ENCODE results near the gene C2CD3.
A peak's percentile ranks its signal among the peaks of the same experiment; 100 is the strongest.
"Not testable (repeated sequence)": the region's sequence is repeated elsewhere in the genome, so short reads cannot be mapped to it uniquely, and the experiment has no call there.

The C2CD3 gene

GRCh38 chr11:74070723-74071492 is 99.9 kb downstream of the C2CD3 start:
- TF ChIP-seq CTCF (IDR thresholded peaks at IDR 0.05; ENCODE audit: low read length, missing control alignments) = no peak
- H3K4me3 ChIP-seq (replicated peaks; ENCODE audit: low read depth, low read length) = no peak overlapping the region
- DNase-seq (ENCODE audit: low read depth) = no peak

- DNase-seq (ENCODE audit: low read depth) = no peak
- no peak for TF ChIP-seq CTCF (IDR thresholded peaks at IDR 0.05; ENCODE audit: low read length, missing control alignments)
- H3K4me3 ChIP-seq (replicated peaks; ENCODE audit: low read depth, low read length) = no peak overlapping the region
Observed at GRCh38 chr11:74069146-74070046, 101.4 kb downstream of the C2CD3 start.

GRCh38 chr11:74066663-74067062 is 104.1 kb downstream of the C2CD3 start:
- not testable (repeated sequence) for DNase-seq (ENCODE audit: low read depth); H3K4me3 ChIP-seq (replicated peaks; ENCODE audit: low read depth, low read length)

GRCh38 chr11:74065534-74065933 is 105.3 kb downstream of the C2CD3 start:
- H3K4me3 ChIP-seq (replicated peaks; ENCODE audit: low read depth, low read length); DNase-seq (ENCODE audit: low read depth): not testable (repeated sequence)

- DNase-seq (ENCODE audit: low read depth); H3K4me3 ChIP-seq (replicated peaks; ENCODE audit: low read depth, low read length): not testable (repeated sequence)
Observed at GRCh38 chr11:74063628-74064027, 107.2 kb downstream of the C2CD3 start.

- not testable (repeated sequence) for DNase-seq (ENCODE audit: low read depth); H3K4me3 ChIP-seq (replicated peaks; ENCODE audit: low read depth, low read length)
Observed at GRCh38 chr11:74061599-74061998, 109.2 kb downstream of the C2CD3 start.

- TF ChIP-seq CTCF (IDR thresholded peaks at IDR 0.05; ENCODE audit: low read length, missing control alignments) = no peak
- no peak overlapping the region for H3K4me3 ChIP-seq (replicated peaks; ENCODE audit: low read depth, low read length)
- peak; percentile 45 for DNase-seq (ENCODE audit: low read depth)
Observed at GRCh38 chr11:74057249-74058151, 113.3 kb downstream of the C2CD3 start.

GRCh38 chr11:74055938-74056337 is 114.9 kb downstream of the C2CD3 start:
- H3K4me3 ChIP-seq (replicated peaks; ENCODE audit: low read depth, low read length) = no peak overlapping the region
- peak; percentile 34 for DNase-seq (ENCODE audit: low read depth)
- TF ChIP-seq CTCF (IDR thresholded peaks at IDR 0.05; ENCODE audit: low read length, missing control alignments) = no peak
